ENCODE results near the gene HES5. TPM values are rescaled to one million over a fixed set of nuclear protein-coding genes. Genes with fewer than 3 reads are reported as not detected.

HES5 gene
- polyA plus RNA-seq, 2 donors: 0.71 to 1.5 TPM

GRCh38 chr1:2486558-2486957 is 43.5 kb downstream of the HES5 start:
- H3K4me1 ChIP-seq (ENCODE audit: control insufficient read depth in 2 of 2, insufficient read depth in 2 of 2, low read length in 1 of 2): no peaks in the 10 kb centered on the region
- H3K4me3 ChIP-seq (ENCODE audit: low read depth in 1 of 2, low read length in 2 of 2): no peak overlapping the region
- no peaks in the 10 kb centered on the region for H3K27me3 ChIP-seq (ENCODE audit: control insufficient read depth in 1 of 2, insufficient read depth in 2 of 2, low read length in 2 of 2)
- peaks cover 0 to 6% of the 10 kb centered on the region in 2 donors for H3K9me3 ChIP-seq (ENCODE audit: control insufficient read depth in 2 of 2, insufficient read depth in 1 of 2, low read depth in 1 of 2, low read length in 1 of 2)
- H3K36me3 ChIP-seq (ENCODE audit: control insufficient read depth in 2 of 2, insufficient read depth in 2 of 2, low read length in 1 of 2): peaks cover 0 to 26% of the 10 kb centered on the region in 2 donors
- H3K27ac ChIP-seq (ENCODE audit: low read depth in 2 of 2, low read length in 1 of 2): no peak overlapping the region
- 88% methylated on average over 9 of the region's 9 CpGs for WGBS, 2 donors

- Histone ChIP-seq H3K9me3 (ENCODE audit: control insufficient read depth in 2 of 2, insufficient read depth in 1 of 2, low read depth in 1 of 2, low read length in 1 of 2) (peaks cover 0 to 6% of the 10 kb centered on the region in 2 donors), H3K27ac (ENCODE audit: low read depth in 2 of 2, low read length in 1 of 2) (no peak overlapping the region), H3K27me3 (ENCODE audit: control insufficient read depth in 1 of 2, insufficient read depth in 2 of 2, low read length in 2 of 2) (no peaks in the 10 kb centered on the region), H3K36me3 (ENCODE audit: control insufficient read depth in 2 of 2, insufficient read depth in 2 of 2, low read length in 1 of 2) (peaks cover 0 to 28% of the 10 kb centered on the region in 2 donors), H3K4me1 (ENCODE audit: control insufficient read depth in 2 of 2, insufficient read depth in 2 of 2, low read length in 1 of 2) (peaks cover 0 to 3% of the 10 kb centered on the region in 2 donors), H3K4me3 (ENCODE audit: low read depth in 1 of 2, low read length in 2 of 2) (no peak overlapping the region)
- 81 to 94% methylated on average over 4 of the region's 4 CpGs for whole genome bisulfite sequencing, 2 donors
Measured at GRCh38 chr1:2486041-2486440, 44.0 kb downstream of the HES5 start.

- Histone ChIP-seq H3K9me3 (ENCODE audit: control insufficient read depth in 2 of 2, insufficient read depth in 1 of 2, low read depth in 1 of 2, low read length in 1 of 2) (peaks cover 0 to 6% of the 10 kb centered on the region in 2 donors), H3K36me3 (ENCODE audit: control insufficient read depth in 2 of 2, insufficient read depth in 2 of 2, low read length in 1 of 2) (peaks cover 0 to 22% of the 10 kb centered on the region in 2 donors), H3K27ac (ENCODE audit: low read depth in 2 of 2, low read length in 1 of 2) (no peak overlapping the region), H3K4me1 (ENCODE audit: control insufficient read depth in 2 of 2, insufficient read depth in 2 of 2, low read length in 1 of 2) (peaks cover 0 to 18% of the 10 kb centered on the region in 2 donors), H3K27me3 (ENCODE audit: control insufficient read depth in 1 of 2, insufficient read depth in 2 of 2, low read length in 2 of 2) (no peaks in the 10 kb centered on the region), H3K4me3 (ENCODE audit: low read depth in 1 of 2, low read length in 2 of 2) (no peak overlapping the region)
- WGBS, 2 donors: 72% methylated on average over 15 to 16 of the region's 16 CpGs
Measured at GRCh38 chr1:2483970-2484369, 46.1 kb downstream of the HES5 start.

- Histone ChIP-seq H3K9me3 (ENCODE audit: control insufficient read depth in 2 of 2, insufficient read depth in 1 of 2, low read depth in 1 of 2, low read length in 1 of 2) (peaks cover 0 to 6% of the 10 kb centered on the region in 2 donors), H3K27ac (ENCODE audit: low read depth in 2 of 2, low read length in 1 of 2) (no peak overlapping the region), H3K4me3 (ENCODE audit: low read depth in 1 of 2, low read length in 2 of 2) (no peak overlapping the region), H3K4me1 (ENCODE audit: control insufficient read depth in 2 of 2, insufficient read depth in 2 of 2, low read length in 1 of 2) (peaks cover 0 to 21% of the 10 kb centered on the region in 2 donors), H3K27me3 (ENCODE audit: control insufficient read depth in 1 of 2, insufficient read depth in 2 of 2, low read length in 2 of 2) (no peaks in the 10 kb centered on the region), H3K36me3 (ENCODE audit: control insufficient read depth in 2 of 2, insufficient read depth in 2 of 2, low read length in 1 of 2) (peaks cover 0 to 19% of the 10 kb centered on the region in 2 donors)
- 81% methylated on average over 13 of the region's 13 CpGs for WGBS, 2 donors
Measured at GRCh38 chr1:2483026-2483425, 47.0 kb downstream of the HES5 start.

- peaks cover 0 to 17% of the 10 kb centered on the region in 2 donors for H3K36me3 ChIP-seq (ENCODE audit: control insufficient read depth in 2 of 2, insufficient read depth in 2 of 2, low read length in 1 of 2)
- H3K27ac ChIP-seq (ENCODE audit: low read depth in 2 of 2, low read length in 1 of 2): no peak overlapping the region
- 81 to 84% methylated on average over 10 to 11 of the region's 11 CpGs for WGBS, 2 donors
- no peaks in the 10 kb centered on the region for H3K27me3 ChIP-seq (ENCODE audit: control insufficient read depth in 1 of 2, insufficient read depth in 2 of 2, low read length in 2 of 2)
- H3K9me3 ChIP-seq (ENCODE audit: control insufficient read depth in 2 of 2, insufficient read depth in 1 of 2, low read depth in 1 of 2, low read length in 1 of 2): peaks cover 0 to 3% of the 10 kb centered on the region in 2 donors
- H3K4me3 ChIP-seq (ENCODE audit: low read depth in 1 of 2, low read length in 2 of 2): no peak overlapping the region
- H3K4me1 ChIP-seq (ENCODE audit: control insufficient read depth in 2 of 2, insufficient read depth in 2 of 2, low read length in 1 of 2): peaks cover 0 to 23% of the 10 kb centered on the region in 2 donors
Measured at GRCh38 chr1:2482588-2482987, 47.5 kb downstream of the HES5 start.

- Histone ChIP-seq H3K4me3 (ENCODE audit: low read depth in 1 of 2, low read length in 2 of 2) (no peak overlapping the region), H3K27me3 (ENCODE audit: control insufficient read depth in 1 of 2, insufficient read depth in 2 of 2, low read length in 2 of 2) (no peaks in the 10 kb centered on the region), H3K27ac (ENCODE audit: low read depth in 2 of 2, low read length in 1 of 2) (no peak overlapping the region), H3K9me3 (ENCODE audit: control insufficient read depth in 2 of 2, insufficient read depth in 1 of 2, low read depth in 1 of 2, low read length in 1 of 2) (peaks cover 0 to 2% of the 10 kb centered on the region in 2 donors), H3K4me1 (ENCODE audit: control insufficient read depth in 2 of 2, insufficient read depth in 2 of 2, low read length in 1 of 2) (peaks cover 0 to 23% of the 10 kb centered on the region in 2 donors), H3K36me3 (ENCODE audit: control insufficient read depth in 2 of 2, insufficient read depth in 2 of 2, low read length in 1 of 2) (peaks cover 0 to 10% of the 10 kb centered on the region in 2 donors)
- WGBS, 2 donors: 56 to 63% methylated on average over 10 of the region's 10 CpGs
Measured at GRCh38 chr1:2481885-2482284, 48.2 kb downstream of the HES5 start.

GRCh38 chr1:2480986-2481364 is 49.1 kb downstream of the HES5 start:
- peaks cover 0 to 23% of the 10 kb centered on the region in 2 donors for H3K4me1 ChIP-seq (ENCODE audit: control insufficient read depth in 2 of 2, insufficient read depth in 2 of 2, low read length in 1 of 2)
- H3K4me3 ChIP-seq (ENCODE audit: low read depth in 1 of 2, low read length in 2 of 2): no peak overlapping the region
- H3K9me3 ChIP-seq (ENCODE audit: control insufficient read depth in 2 of 2, insufficient read depth in 1 of 2, low read depth in 1 of 2, low read length in 1 of 2): peaks cover 0 to 2% of the 10 kb centered on the region in 2 donors
- WGBS, 2 donors: 58 to 71% methylated on average over 12 of the region's 12 CpGs
- H3K27me3 ChIP-seq (ENCODE audit: control insufficient read depth in 1 of 2, insufficient read depth in 2 of 2, low read length in 2 of 2): no peaks in the 10 kb centered on the region
- H3K27ac ChIP-seq (ENCODE audit: low read depth in 2 of 2, low read length in 1 of 2): peak overlapping the region; percentile 7 to 27
- peaks cover 0 to 7% of the 10 kb centered on the region in 2 donors for H3K36me3 ChIP-seq (ENCODE audit: control insufficient read depth in 2 of 2, insufficient read depth in 2 of 2, low read length in 1 of 2)

GRCh38 chr1:2480236-2480985 is 49.7 kb downstream of the HES5 start:
- H3K27ac ChIP-seq (ENCODE audit: low read depth in 2 of 2, low read length in 1 of 2): peak overlapping the region in 1 of 2 donors; percentile 32
- 50 to 64% methylated on average over 18 of the region's 18 CpGs for WGBS, 2 donors
- H3K27me3 ChIP-seq (ENCODE audit: control insufficient read depth in 1 of 2, insufficient read depth in 2 of 2, low read length in 2 of 2): no peaks in the 10 kb centered on the region

GRCh38 chr1:2479618-2480017 is 50.4 kb downstream of the HES5 start:
- no peak overlapping the region for H3K27ac ChIP-seq (ENCODE audit: low read depth in 2 of 2, low read length in 1 of 2)

More at GRCh38 chr1:2480236-2480985, 49.7 kb downstream of the HES5 start:
- H3K4me3 ChIP-seq (ENCODE audit: low read depth in 1 of 2, low read length in 2 of 2): no peak overlapping the region
- H3K36me3 ChIP-seq (ENCODE audit: control insufficient read depth in 2 of 2, insufficient read depth in 2 of 2, low read length in 1 of 2): peaks cover 0 to 5% of the 10 kb centered on the region in 2 donors
- peaks cover 0 to 2% of the 10 kb centered on the region in 2 donors for H3K9me3 ChIP-seq (ENCODE audit: control insufficient read depth in 2 of 2, insufficient read depth in 1 of 2, low read depth in 1 of 2, low read length in 1 of 2)
- peaks cover 0 to 23% of the 10 kb centered on the region in 2 donors for H3K4me1 ChIP-seq (ENCODE audit: control insufficient read depth in 2 of 2, insufficient read depth in 2 of 2, low read length in 1 of 2)

More at GRCh38 chr1:2479618-2480017, 50.4 kb downstream of the HES5 start:
- Histone ChIP-seq H3K4me3 (ENCODE audit: low read depth in 1 of 2, low read length in 2 of 2) (no peak overlapping the region), H3K27me3 (ENCODE audit: control insufficient read depth in 1 of 2, insufficient read depth in 2 of 2, low read length in 2 of 2) (no peaks in the 10 kb centered on the region), H3K36me3 (ENCODE audit: control insufficient read depth in 2 of 2, insufficient read depth in 2 of 2, low read length in 1 of 2) (peaks cover 0 to 5% of the 10 kb centered on the region in 2 donors), H3K4me1 (ENCODE audit: control insufficient read depth in 2 of 2, insufficient read depth in 2 of 2, low read length in 1 of 2) (peaks cover 0 to 23% of the 10 kb centered on the region in 2 donors), H3K9me3 (ENCODE audit: control insufficient read depth in 2 of 2, insufficient read depth in 1 of 2, low read depth in 1 of 2, low read length in 1 of 2) (peaks cover 0 to 2% of the 10 kb centered on the region in 2 donors)
- WGBS, 2 donors: 84 to 88% methylated on average over 28 of the region's 28 CpGs
